GM21529 (cell line): ENCODE results near the gene EIF4B.
"Not testable (repeated sequence)": the region's sequence is repeated elsewhere in the genome, so short reads cannot be mapped to it uniquely, and the experiment has no call there.

ENCODE experiments used
- ATAC-seq: cut with Tn5 transposase; IDR thresholded peaks from one replicate; pipeline ENCODE4 v1.9.1; 2021; ENCODE audit not compliant: unreplicated experiment

The EIF4B gene, protein sequence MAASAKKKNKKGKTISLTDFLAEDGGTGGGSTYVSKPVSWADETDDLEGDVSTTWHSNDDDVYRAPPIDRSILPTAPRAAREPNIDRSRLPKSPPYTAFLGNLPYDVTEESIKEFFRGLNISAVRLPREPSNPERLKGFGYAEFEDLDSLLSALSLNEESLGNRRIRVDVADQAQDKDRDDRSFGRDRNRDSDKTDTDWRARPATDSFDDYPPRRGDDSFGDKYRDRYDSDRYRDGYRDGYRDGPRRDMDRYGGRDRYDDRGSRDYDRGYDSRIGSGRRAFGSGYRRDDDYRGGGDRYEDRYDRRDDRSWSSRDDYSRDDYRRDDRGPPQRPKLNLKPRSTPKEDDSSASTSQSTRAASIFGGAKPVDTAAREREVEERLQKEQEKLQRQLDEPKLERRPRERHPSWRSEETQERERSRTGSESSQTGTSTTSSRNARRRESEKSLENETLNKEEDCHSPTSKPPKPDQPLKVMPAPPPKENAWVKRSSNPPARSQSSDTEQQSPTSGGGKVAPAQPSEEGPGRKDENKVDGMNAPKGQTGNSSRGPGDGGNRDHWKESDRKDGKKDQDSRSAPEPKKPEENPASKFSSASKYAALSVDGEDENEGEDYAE

DNA sequence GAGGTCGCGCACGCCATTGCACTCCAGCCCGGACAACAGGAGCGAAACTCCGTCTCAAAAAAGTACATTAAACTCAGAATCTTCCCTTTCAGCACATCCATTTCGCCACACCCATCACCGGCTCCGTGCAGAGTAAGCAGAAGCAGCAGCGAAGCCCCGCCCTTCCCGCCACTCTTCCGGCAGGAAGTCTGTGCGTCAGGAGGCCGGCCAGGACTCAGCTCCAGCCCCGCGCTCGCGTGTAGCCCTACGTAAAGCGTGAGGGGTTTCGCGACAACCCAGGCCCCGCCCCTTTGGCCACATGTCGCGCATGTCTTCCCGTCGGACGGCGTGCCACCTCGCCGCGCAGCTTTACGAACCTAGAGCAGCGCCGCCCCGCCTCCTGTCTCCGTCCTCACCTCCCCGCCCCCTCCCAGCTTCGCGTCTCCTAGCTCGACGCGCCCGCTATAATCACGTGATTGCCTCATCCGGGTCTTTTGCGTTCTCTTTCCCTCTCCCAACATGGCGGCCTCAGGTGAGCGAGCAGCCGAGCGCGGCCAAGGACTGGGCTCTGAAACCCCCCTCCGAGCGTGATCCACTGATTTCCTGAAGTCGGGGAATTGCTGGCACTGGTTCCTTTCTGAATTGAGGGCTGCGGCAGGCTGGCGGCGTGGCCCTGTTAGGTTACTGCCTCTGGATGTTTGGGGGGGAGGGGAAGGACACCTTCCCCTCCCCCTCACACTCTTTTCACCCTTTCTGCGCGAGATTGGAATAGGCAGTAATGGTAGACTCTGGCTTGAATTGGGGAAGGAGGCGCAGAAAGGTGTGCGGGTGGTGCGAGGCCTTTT, at the start of gene EIF4B:
EIF4B (plus strand) TSS at position 471 of the 824 bp plus-strand sequence; CDS start at position 499, 28 bp downstream.
- peak; percentile 90 for ATAC-seq

DNA sequence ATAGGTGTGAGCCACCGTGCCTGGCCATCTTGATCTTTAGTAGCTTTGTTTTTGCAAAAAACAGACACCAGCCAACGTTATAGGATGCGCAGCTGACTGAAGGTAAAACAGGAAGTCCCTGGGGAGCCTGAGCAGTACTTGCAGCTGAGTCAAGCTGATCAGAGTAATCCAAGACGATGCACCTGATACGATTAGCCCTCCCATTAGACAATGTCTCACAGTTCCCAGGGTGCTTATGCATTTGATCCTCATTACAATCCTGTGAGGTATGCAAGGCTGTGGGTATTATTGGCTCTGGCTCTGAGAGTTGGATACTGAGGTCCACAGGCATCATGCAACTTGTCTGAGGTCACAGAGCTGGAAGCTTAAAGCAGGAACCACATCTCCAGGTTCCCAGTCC, 49.3 kb upstream of the EIF4B start:
- ATAC-seq: no peak

DNA sequence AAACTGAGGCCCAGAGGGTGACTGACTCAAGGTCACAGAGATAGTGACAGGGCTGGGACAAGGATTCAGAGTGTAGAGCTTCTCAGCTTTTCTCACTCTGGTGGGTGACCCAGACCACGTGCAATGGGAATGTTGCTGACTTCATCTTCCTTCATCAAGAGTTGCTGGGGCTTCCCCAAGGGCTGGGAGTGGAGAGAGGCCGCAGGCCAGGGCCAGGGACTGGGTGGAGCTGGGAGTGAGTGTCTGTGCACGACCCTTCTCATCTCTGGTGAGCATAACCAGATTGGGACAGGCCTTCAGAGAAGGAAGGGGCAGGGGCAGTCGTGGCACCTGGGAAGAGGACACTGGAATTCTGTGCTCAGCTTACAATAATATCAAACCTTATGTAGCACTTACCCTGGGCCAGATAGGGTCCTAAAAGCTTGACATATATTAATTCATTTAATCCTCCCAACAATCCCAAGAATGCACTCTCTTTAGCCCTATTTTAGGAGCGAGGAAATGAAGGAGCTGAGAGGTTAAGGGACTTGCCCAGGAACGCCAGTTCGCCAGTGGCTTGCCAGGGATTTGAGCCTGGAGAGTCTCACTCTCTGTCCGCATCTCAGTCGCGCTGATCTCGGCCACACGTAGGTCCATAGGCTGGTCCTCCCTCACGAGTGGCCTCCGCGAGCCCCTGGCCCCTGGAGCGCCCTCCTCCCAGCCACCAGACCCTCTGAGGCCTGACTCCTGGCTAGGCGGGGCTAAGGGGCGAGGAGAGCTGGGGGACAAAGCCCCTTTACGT, 41.5 kb upstream of the EIF4B start:
- no peak for ATAC-seq

DNA sequence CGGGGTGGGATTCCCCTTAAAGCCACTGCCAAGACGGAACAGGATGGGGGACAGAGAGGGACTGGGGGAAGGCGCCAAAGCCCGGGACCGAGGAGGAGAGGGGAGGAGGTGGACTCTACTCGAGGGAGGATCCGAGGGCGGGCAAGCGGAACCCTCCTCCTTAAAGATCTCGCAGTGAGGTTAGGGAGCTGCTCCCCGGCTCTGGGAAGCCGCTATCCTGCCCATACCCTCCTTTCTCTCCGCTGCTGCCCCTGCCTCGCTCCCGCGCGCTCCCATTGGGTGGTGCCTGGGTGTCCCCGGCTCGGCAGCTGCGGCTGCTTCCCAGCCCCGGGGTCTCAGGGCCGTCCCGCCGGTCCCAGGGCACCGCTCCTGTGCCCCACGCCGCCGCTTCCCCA, 40.9 kb upstream of the EIF4B start:
- no peak for ATAC-seq

DNA sequence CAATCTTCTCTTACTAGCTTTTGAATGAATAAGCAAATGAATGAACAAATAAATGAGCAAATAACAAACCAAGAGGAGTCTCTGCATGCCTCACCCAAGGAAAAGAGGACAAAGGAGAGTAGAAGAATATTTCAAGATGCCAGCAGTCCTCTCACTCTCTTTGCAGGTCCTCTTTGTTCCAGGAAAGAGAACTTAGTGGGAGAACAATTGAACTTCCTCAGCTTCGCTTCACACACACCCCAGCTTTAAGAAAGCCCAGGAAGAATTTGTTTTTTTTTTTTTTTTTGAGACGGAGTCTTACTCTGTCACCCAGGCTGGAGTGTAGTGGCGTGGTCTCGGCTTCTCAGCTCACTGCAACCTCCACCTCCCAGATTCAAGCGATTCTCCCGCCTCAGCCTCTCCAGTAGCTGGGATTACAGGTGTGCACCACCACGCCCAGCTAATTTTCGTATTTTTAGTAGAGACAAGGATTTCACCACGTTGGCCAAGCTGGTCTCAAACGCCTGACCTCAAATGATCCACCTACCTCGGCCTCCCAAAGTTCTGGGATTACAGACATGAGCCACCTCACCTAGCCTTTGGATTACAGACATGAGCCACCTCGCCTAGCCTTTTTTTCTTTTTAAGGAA, 37.0 kb upstream of the EIF4B start:
- no peak for ATAC-seq

DNA sequence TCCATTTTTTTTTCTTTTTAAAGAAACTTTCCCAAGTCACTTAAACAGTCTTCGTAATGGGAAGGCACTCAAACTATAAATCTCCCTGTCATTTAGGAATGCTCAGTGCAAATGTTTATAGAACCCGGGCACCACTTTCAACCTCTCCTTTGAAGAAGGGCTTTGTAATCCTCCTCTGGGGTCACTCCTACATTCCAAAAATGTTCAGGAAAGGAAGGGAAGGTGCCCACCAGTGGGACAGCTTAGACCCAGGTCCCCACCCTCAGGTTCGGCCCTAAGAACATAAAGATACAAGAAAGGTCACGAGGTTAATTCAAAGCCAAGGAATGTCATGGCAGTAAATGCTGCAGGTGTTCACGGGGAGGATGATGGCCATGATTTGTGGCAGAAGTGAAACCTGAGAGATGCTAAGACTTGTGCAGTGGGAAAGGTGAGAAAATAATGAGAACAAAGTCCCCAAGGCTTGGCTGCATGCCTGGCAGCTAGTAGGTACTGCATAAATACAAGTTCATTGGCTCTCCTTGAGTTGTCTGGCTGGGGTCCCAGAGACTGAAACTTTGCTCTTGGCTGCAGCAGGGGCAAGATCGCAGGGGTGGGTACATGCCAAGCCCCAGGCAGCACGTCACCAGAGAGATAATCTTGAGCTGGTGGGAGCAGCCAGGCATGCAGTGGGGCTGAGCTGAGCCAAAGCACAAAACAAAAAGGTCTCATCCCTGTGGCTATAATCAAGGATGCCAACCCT, 36.3 kb upstream of the EIF4B start:
- ATAC-seq: no peak

DNA sequence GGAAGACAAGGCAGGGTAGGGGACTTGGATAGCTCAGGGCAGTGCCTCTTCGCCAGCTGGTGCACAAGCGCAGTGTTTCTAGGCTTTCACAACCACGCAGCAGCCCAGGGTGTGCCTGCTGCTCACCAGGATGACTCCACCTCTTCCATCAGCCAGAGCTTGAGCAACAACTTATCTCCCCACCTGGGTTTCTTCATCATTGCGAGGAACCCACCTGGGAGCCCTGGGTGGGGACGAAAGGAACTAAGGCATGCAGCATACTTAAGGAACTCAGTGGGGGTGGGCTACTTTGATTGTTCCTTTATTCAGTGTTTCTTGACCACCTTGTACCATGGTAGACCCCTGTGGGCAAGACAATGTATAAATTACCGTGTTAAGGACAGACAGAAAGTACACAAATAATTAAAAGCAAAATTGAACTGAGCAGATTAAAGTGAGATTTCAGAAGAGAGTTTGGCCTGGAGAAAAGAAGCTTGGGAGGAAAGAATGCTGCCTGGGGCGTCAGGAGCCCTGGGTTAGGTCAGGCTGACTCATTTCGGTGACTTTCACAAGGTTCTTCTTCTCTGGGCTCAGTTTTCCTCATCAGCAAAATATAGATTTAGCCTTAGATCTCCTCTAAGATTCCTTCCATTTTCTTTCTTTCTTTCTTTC, 34.5 kb upstream of the EIF4B start:
- ATAC-seq: no peak

DNA sequence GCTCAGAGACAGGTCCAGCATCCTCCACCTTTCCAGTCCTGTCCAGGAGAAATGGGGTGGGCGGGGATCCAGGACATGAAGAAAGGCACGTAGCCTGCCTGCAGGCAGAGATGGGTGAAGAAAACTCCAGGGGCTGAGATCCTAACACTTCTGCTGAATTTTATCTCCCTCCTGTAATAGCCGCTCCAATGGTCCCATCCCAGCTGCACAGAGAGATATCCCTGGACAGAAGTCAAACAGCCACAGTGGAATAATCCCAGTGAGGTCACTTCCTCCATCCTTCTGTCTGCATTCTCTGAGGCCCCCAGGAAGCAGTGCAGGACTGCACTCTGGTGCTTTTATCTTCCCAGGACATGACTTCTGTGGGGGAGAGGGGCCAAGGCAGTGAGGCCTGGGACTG, 31.1 kb upstream of the EIF4B start:
- no peak for ATAC-seq

DNA sequence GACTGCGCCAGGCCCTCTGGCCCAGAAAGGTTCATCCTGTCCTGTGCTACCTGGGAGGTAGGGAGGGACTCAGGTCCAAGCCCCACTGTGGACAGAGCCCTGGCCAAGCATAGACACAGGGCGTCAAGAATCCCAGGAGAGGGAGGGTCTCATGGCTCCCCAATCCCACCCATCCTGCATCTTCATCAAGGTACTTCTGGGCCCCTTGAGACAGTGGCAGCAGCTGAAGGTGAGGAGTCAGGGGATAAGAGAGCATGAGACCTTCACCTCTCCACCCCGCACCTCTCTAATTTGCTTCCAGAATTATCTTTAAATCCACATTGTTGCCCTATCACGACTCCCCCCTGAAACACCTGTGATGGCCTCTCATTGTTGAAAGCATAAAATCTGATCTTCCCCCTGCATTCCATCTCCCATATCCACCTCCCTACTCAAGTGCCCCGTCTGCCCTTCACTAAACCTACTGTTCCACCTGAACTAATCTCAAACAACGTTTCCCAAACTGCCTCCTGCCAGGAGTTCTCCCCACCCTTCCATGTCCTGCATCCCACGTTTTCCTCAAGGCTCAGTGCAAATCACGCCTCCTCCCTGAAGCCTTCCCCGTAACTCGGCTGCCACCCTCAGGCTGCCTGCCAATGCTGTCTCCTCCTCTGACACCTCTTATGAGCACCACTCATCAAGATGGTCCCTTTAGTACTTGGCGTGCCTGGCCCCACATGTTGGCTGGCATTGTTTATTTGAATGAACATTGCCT, 30.3 kb upstream of the EIF4B start:
- no peak for ATAC-seq

DNA sequence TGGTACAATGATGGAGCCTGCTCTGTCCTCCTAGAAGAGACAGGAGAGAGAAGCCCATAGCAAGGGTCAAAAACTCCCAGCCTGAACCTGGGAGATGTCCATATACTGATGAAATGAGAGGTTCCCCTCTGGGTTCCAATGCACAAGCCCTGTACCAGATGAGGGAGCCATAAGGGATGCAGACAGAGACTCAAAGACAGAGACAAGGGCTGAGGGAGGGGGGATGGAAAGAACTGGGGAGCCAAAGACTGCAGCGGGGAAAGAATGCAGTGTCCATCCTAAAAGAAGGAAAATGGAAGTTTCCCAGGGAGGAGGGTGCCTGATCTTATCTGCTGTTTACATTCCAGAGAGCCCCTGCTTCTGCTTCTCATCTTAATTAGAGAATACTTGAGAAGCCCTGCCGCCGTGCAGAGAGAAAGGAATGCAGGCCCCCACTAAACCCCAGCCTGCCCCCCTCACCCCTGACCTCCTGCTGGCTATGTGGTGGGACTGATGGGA, 29.6 kb upstream of the EIF4B start:
- no peak for ATAC-seq

DNA sequence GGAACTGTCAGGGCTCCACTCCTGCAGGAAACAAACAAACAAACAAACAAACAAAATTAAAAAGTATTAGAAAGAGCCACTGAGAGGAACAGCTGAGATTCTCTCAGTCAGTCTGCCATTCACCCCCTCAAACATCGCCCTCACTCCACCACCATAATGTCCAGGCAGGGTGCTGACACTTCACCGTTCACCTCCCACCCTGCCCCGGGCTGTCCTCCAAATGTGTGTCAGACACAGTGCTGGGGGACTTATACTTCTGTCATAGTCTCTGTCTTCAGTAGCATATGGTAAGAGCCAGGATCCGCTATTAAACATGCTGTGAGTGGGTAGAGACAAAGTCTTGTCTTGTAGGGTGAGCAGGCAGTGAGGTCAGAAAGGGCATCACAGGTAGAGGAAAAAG, 29.1 kb upstream of the EIF4B start:
- no peak for ATAC-seq

DNA sequence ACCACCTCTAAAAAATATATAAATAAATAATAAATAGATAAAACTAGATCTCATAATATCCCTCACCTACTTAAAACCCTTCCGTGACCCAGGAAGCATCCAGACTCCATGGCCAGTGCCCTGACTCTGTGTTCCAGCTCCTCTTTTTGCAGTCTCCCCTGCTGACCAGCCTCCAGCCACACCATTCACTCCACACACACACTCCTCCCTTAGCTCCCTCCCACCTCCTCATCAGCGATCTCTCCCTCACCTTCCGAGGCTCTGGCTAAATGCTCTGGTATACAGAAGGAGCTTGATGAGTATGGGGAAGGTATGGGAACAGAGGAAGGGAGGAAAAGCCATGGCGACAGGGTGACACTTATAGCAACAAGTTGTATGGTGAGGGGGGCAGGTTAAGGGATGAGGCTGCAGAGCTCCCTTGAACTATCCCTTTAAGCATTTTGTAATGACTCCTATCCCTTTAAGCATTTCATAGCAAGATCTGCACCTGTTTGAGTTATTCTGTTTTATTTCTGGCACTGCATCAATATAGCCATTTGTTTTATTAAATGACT, 26.1 kb upstream of the EIF4B start:
- ATAC-seq: no peak

DNA sequence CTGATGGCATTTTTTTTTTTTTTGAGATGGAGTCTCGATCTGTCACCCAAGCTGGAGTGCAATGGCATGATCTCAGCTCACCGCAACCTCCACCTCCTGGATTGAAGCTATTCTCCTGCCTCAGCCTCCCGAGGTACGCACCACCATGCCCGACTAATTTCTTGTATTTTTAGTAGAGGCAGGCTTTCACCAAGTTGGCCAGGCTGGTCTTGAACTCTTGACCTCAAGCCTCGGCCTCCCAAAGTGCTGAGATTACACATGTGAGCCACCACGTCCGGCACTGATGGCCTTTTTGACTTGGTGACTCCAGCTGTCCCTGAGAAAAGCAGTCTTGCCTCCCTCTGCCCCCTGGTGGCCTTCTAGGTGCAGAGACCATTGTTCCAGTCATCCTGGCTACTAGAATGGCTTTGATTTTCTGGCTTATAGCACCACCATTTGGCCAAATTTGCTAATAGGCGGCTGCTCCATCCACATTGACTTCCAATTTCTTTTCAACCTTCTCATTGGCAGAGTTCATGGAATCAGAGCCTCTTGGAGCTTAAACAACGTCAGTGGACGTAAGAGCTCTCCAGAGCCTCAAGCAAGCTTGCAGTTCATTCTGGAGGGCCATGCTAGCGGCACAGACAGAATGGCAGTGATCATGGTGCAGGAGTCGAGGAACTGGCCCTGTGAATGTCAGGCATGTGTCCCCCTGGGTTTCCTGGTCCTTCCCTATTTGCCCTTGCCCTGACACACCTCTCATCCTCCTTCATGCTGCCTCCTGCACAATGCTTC, 25.4 kb upstream of the EIF4B start:
- ATAC-seq: peak; percentile 65

DNA sequence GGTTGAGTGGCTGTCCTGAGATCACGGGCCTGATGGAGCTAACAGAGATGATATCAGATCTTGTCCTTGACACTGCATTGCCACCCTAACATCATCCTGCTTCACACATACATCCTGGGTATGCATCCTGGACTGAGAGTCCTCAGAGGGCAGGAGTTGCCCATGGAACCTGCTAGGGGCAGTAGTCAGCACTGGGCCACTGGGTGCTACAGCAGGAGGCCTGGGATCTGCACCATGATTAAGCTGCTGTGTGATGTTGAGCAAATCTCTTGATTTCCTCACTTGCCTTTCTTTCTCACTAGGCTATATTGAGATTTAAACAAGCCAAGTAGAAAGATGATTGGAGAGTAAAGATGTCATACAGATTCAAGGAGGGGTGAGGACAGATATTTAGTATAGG, 22.1 kb upstream of the EIF4B start:
- ATAC-seq: no peak

DNA sequence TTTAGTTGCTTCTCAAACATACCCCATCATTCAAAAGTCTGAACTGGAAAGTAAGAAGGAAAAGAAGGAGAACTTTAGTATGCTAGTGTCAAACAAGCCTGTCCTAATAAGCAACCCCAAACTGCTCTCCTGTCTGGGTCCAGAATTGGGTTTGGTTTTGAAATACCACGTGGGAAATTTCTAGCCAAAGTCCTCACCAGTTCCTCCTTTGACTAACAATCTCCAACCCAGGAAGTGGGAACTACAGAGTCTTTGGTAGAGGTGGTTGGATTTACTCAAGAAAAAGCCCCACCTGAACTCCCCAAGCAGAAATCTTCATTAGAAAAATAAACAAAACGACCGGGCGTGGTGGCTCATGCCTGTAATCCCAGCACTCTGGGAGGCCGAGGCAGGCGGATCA, 17.4 kb upstream of the EIF4B start:
- ATAC-seq: no peak

DNA sequence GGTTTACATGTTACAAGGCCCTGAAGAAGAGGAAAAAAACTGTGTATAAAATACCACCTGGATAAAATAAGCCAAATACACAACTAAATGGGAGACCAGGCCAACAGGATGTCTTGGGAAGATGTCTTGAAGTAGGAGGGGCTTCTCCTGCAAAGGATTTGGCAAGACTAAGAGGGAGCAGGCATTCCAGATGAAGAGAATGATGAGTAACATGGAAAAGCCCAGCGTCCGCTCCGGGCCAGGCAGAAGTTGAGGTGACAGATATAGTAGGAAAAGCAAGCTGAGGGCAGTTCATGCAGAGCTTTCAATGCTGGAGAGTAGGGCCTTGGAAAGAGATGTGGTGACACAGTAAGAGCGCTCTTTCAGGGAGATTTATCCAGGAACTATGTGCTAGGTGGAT, 16.1 kb upstream of the EIF4B start:
- ATAC-seq: no peak

DNA sequence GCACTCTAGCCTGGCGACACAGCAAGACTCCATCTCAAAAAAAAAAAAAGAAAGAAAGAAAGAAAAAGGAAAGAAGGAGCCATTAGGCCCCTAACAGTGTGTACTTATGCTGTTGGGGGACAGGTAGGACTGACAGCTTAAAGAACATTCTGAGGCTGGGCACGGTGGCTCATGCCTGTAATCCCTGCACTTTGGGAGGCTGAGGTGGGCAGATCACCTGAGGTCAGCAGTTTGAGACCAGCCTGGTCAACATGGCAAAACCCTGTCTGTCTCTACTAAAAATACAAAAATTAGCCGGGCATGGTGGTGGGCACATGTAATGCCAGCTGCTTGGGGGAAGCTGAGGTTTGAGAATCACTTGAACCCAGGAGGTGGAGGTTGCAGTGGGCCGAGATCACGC, 14.0 kb upstream of the EIF4B start:
- ATAC-seq: not testable (repeated sequence)
